ENCODE data around the gene TGIF2. TPM values are rescaled to one million over a fixed set of nuclear protein-coding genes. Genes with fewer than 3 reads are reported as not detected.

The TGIF2 gene
- total and polyA plus RNA-seq, 2 donors (not counting 3 experiments of a cell fraction or from before 2014, with no cell fraction given): 18.9 to 21.0 TPM

DNA sequence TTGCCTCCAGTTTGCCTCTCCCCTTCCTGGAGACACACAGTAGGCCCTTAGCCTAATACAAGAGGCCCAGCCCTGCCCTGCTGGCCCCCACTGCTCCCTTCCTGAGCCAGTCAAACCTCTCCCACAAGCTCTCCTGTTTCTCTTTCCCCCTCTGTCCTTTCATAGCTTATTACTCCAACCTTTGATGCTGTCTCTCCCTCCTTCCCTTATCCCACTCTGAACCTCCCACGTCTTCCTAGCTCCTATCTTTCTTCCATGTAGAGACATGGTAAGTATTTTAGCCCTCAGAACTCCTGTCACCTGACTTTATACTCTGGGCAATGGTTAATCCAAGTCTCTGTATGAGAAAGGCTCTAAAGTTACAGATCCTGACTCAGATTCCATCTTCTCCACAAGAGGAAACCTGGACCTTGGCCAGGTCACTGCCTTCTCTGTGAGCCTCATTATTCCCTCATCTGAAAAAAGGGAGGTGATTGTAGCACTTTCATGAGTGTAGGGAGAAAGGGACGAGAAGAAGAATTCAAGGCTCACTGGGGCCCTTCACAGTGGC, 6.7 kb downstream of the TGIF2 start:
- no peaks in the 10 kb centered on the region for H4K20me1 ChIP-seq (replicated peaks; ENCODE audit: control insufficient read depth, extremely low read depth, insufficient read depth, low read length)
- intact Hi-C loops (cut with micrococcal nuclease) (no loop called here), dilution Hi-C loops (cut with MboI; ENCODE audit: extremely low pct_ligation_motif_present, low sequenced_read_pairs) (no loop called here)
- H3K79me2 ChIP-seq (ENCODE audit: control insufficient read depth, insufficient read depth, low read length): peaks cover 33% of the 10 kb centered on the region
- TF ChIP-seq POLR2A (IDR thresholded peaks at IDR 0.05; ENCODE audit: low read depth, low read length) (no peak), MYC (IDR thresholded peaks at IDR 0.05; ENCODE audit: low read depth, low read length) (no peak), FOS (IDR thresholded peaks at IDR 0.05; ENCODE audit: borderline replicate concordance, insufficient read depth, low read length) (no peak), POLR2AphosphoS5 (IDR thresholded peaks at IDR 0.05; ENCODE audit: insufficient read depth, low read depth, low read length) (no peak), JUN (IDR thresholded peaks at IDR 0.05; ENCODE audit: borderline replicate concordance, insufficient read depth, insufficient read length, low read depth) (no peak), GATA2 (IDR thresholded peaks at IDR 0.05; ENCODE audit: insufficient read depth, insufficient read length, low read depth, low read length) (no peak), EZH2 (IDR thresholded peaks at IDR 0.05; ENCODE audit: borderline replicate concordance, low read depth, low read length, severe bottlenecking) (no peak)
- TF ChIP-seq, protein P1, sequence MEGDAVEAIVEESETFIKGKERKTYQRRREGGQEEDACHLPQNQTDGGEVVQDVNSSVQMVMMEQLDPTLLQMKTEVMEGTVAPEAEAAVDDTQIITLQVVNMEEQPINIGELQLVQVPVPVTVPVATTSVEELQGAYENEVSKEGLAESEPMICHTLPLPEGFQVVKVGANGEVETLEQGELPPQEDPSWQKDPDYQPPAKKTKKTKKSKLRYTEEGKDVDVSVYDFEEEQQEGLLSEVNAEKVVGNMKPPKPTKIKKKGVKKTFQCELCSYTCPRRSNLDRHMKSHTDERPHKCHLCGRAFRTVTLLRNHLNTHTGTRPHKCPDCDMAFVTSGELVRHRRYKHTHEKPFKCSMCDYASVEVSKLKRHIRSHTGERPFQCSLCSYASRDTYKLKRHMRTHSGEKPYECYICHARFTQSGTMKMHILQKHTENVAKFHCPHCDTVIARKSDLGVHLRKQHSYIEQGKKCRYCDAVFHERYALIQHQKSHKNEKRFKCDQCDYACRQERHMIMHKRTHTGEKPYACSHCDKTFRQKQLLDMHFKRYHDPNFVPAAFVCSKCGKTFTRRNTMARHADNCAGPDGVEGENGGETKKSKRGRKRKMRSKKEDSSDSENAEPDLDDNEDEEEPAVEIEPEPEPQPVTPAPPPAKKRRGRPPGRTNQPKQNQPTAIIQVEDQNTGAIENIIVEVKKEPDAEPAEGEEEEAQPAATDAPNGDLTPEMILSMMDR (IDR thresholded peaks at IDR 0.05; ENCODE audit: extremely low read depth in 1 of 2, insufficient read depth in 1 of 2, low read depth in 1 of 2, low read length in 2 of 2): no peak
- TF ChIP-seq, protein P2, sequence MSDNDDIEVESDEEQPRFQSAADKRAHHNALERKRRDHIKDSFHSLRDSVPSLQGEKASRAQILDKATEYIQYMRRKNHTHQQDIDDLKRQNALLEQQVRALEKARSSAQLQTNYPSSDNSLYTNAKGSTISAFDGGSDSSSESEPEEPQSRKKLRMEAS (IDR thresholded peaks at IDR 0.05; ENCODE audit: insufficient read depth, insufficient read length): no peak
- FAIRE-seq (no peak), DNase-seq (ENCODE audit: low read depth, low spot score) (peak; percentile 25)
- ChIA-PET POLR2A (no interaction called here), CTCF (interaction anchor here (0.5 to 0.6 kb wide), 2 partner anchors 8 to 283 kb away, joined by 3 read pairs; a partner anchor contains a TSS)
- no peaks in the 10 kb centered on the region for H3K27me3 ChIP-seq (ENCODE audit: control insufficient read depth in 2 of 2, insufficient read depth in 2 of 2, low read length in 2 of 2)
- BruUV-seq (replicated peaks): no TSS peak
- peaks cover 5 to 14% of the 10 kb centered on the region in 2 experiments for H3K36me3 ChIP-seq (ENCODE audit: control insufficient read depth in 2 of 2, extremely low read depth in 1 of 2, insufficient read depth in 2 of 2, low read length in 2 of 2)
- H3K27ac ChIP-seq (ENCODE audit: insufficient read depth, low read depth, low read length): no peak overlapping the region
- no peak overlapping the region for H3K9ac ChIP-seq (replicated peaks; ENCODE audit: extremely low read depth, insufficient read depth, low read length)
- peaks cover 10% of the 10 kb centered on the region for H3K4me1 ChIP-seq (ENCODE audit: control insufficient read depth, extremely low read depth, insufficient read depth, low read length)
- H3K4me2 ChIP-seq (ENCODE audit: insufficient read depth, low read length): no peak overlapping the region
- no peak overlapping the region for H3K4me3 ChIP-seq (replicated peaks in 1 of 3; ENCODE audit: insufficient read depth in 1 of 3, low read depth in 1 of 3, low read length in 3 of 3)
- H3K9me1 ChIP-seq (replicated peaks; ENCODE audit: control insufficient read depth, extremely low read depth, insufficient read depth, low read length): no peaks in the 10 kb centered on the region
- no peaks in the 10 kb centered on the region for H3K9me3 ChIP-seq (replicated peaks; ENCODE audit: control insufficient read depth, insufficient read depth, low read length)
- H2AFZ ChIP-seq (ENCODE audit: low read depth, low read length): no peak overlapping the region
